Dendritic cell treated with granulocyte-macrophage colony-stimulating factor and Interleukin-4, amounts not matched to agents 40 ng/mL and 50 ng/mL, for 4 days (primary cell): Measurements from ENCODE around the gene SEMA4D.
"Not testable (repeated sequence)": the region's sequence is repeated elsewhere in the genome, so short reads cannot be mapped to it uniquely, and the experiment has no call there.

Experiments
- H3K27ac Mint-ChIP-seq: one replicate; pipeline ENCODE4 v1.8.0; 2022; ENCODE audit warnings: mild to moderate bottlenecking, mixed read lengths
- H3K27me3 Mint-ChIP-seq: one replicate; pipeline ENCODE4 v1.8.0; 2022; ENCODE audit warnings: mild to moderate bottlenecking, mixed read lengths
- H3K36me3 Mint-ChIP-seq: one replicate; pipeline ENCODE4 v1.8.0; 2022; ENCODE audit warnings: low read depth, mixed read lengths
- H3K4me1 Mint-ChIP-seq: one replicate; pipeline ENCODE4 v1.8.0; 2022; ENCODE audit warnings: low read depth, mixed read lengths
- H3K4me3 Mint-ChIP-seq: one replicate; pipeline ENCODE4 v1.8.0; 2022; ENCODE audit warnings: mild to moderate bottlenecking, moderate library complexity, mixed read lengths
- H3K9me3 Mint-ChIP-seq: one replicate; pipeline ENCODE4 v1.8.0; 2022; ENCODE audit warnings: mixed read lengths
- intact Hi-C: fragments of 100-400 bp; cut with micrococcal nuclease; formaldehyde crosslinking; loops from one replicate; pipeline ENCODE4 v1.15.0; 2022

Gene SEMA4D

GRCh38 chr9:89489548-89490530 lies 8.1 kb downstream of the SEMA4D start:
- Mint-ChIP-seq H3K36me3 (peaks cover 9% of the 10 kb centered on the region), H3K27ac (no peak overlapping the region), H3K4me1 (peaks cover 69% of the 10 kb centered on the region), H3K27me3 (no peaks in the 10 kb centered on the region), H3K9me3 (no peaks in the 10 kb centered on the region), H3K4me3 (no peak overlapping the region)
- intact Hi-C loops: loop anchor here (10.0 kb wide), 1 partner anchor 45 kb away; no protein-coding TSS in a partner anchor

- peaks cover 17% of the 10 kb centered on the region for H3K36me3 Mint-ChIP-seq
- H3K27ac Mint-ChIP-seq: no peak overlapping the region
- intact Hi-C loops: no loop called here
- H3K27me3 Mint-ChIP-seq: no peaks in the 10 kb centered on the region
- H3K4me1 Mint-ChIP-seq: peaks cover 69% of the 10 kb centered on the region
- H3K9me3 Mint-ChIP-seq: no peaks in the 10 kb centered on the region
- H3K4me3 Mint-ChIP-seq: no peak overlapping the region
Measured at GRCh38 chr9:89488936-89489335, 9.0 kb downstream of the SEMA4D start.

DNA sequence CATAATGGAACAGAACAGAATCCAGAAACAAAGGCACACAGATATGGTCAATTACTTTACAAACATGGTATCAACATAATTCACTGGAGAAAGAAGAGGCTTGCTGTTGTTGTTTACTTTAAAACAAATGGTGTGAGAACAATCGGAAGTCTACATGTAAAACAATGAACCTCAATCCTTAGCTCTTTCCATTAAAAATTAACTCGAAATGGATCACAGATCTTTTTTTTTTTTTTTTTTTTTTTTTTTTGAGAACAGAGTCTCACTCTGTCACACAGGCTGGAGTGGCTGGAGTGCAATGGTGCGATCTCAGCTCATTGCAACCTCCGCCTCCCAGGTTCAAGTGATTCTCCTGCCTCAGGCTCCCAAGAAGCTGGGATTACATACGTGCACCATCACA lies 9.8 kb downstream of the SEMA4D start:
- Mint-ChIP-seq H3K27ac (no peak overlapping the region), H3K4me1 (peaks cover 69% of the 10 kb centered on the region), H3K36me3 (peaks cover 17% of the 10 kb centered on the region)

DNA sequence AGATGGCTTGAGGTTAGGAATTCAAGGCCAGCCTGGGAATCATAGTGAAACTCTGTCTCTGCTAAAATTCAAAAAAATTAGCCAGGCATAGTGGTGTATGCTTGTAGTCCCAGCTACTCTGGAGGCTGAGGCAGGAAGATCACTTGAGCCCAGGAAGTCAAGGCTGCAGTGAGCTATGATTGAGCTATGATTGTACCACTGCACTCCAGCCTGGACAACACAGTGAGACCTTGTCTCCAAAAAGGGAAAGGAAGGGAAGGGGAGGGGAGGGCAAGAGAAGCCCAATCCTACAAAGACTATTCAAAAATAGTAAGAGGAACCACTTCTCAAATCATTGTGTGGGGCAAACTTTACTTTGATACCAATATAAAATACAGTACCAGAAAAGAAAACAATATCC lies 11.2 kb downstream of the SEMA4D start:
- H3K27ac Mint-ChIP-seq: no peak overlapping the region
- H3K9me3 Mint-ChIP-seq: no peaks in the 10 kb centered on the region
- peaks cover 69% of the 10 kb centered on the region for H3K4me1 Mint-ChIP-seq
- intact Hi-C loops: no loop called here
- no peaks in the 10 kb centered on the region for H3K27me3 Mint-ChIP-seq
- H3K4me3 Mint-ChIP-seq: no peak overlapping the region
- H3K36me3 Mint-ChIP-seq: peaks cover 20% of the 10 kb centered on the region

More for the DNA sequence above, 9.8 kb downstream of the SEMA4D start:
- Mint-ChIP-seq H3K27me3 (no peaks in the 10 kb centered on the region), H3K4me3 (no peak overlapping the region), H3K9me3 (no peaks in the 10 kb centered on the region)
- intact Hi-C loops: no loop called here

DNA sequence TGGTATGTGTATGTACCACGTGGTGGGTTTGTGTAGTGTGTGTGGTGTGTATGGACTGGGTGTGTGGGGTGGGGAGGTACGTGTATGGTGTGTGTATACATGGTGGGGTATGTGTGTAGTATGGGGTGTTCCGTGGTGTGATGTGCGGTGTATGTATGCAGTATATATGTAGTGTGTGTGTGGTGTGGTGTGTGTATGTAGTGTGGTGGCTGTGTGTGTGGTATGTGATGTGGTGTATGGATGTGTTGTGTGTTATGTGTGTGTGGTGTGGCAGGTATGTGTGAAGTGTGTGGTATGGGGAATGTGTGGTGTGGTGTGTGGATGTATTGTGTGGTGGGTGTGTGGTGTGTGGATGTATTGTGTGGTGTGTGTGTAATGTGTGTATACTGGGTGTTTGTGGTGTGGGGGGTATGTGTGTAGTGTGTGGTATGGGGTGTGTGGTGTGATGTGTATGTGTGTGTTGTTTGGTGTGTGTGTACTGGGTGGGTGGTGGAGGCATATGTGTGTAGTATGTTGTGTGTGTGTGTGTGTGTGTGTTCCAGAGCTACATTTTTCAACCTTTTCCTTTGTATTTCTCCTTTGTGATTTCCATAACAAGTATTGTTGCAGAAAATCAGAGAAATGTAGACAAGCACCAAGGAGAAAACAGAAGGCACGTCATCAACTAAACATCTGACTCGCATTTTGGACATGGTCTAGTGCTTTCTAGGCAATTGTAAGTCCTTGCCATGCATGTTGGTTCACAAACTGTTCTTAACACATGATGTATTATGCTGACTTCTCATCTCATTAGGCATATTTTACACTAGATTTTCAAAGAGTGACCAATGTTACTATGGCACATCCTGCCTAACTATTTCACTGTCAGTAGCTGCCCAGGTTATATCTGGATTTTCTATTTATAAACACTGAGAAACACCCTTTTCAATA lies 13.2 kb downstream of the SEMA4D start:
- Mint-ChIP-seq H3K27me3 (no peaks in the 10 kb centered on the region), H3K27ac (peak overlapping the region; percentile 26), H3K36me3 (peaks cover 30% of the 10 kb centered on the region), H3K4me1 (peaks cover 65% of the 10 kb centered on the region), H3K9me3 (no peaks in the 10 kb centered on the region), H3K4me3 (peak overlapping the region; percentile 58)
- intact Hi-C loops: no loop called here

- H3K27ac Mint-ChIP-seq: peak overlapping the region; percentile 26
- H3K4me3 Mint-ChIP-seq: peak overlapping the region; percentile 58
- H3K4me1 Mint-ChIP-seq: peaks cover 71% of the 10 kb centered on the region
- H3K9me3 Mint-ChIP-seq: peaks cover 7% of the 10 kb centered on the region
- H3K36me3 Mint-ChIP-seq: peaks cover 39% of the 10 kb centered on the region
- intact Hi-C loops: no loop called here
- H3K27me3 Mint-ChIP-seq: no peaks in the 10 kb centered on the region
Measured at GRCh38 chr9:89483592-89484474, 14.1 kb downstream of the SEMA4D start.

DNA sequence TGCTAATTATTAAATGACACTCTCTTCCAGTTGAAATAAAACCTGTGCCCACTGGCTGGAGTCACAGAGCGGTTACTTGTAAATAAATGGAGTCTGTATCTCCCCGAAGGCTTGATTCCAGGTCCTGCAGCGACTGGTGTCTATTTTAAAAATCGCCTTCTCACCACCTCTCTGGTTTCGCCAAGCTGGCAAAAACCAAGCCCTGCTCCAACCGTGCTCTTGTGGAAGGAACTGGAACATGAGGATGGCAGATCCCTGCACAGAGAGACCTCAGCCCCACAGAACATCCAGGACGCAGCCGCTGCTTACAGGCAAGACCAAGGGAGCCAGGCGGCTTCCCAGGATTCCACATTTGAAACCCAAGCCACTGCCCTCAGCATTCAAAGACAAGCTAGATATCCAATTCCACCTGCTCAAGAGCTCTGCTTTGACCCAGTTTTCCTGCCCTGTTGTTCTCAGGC lies 15.0 kb downstream of the SEMA4D start:
- no peak overlapping the region for H3K27ac Mint-ChIP-seq
- no peaks in the 10 kb centered on the region for H3K27me3 Mint-ChIP-seq
- intact Hi-C loops: no loop called here
- peaks cover 77% of the 10 kb centered on the region for H3K4me1 Mint-ChIP-seq
- H3K36me3 Mint-ChIP-seq: peaks cover 48% of the 10 kb centered on the region
- H3K4me3 Mint-ChIP-seq: no peak overlapping the region
- H3K9me3 Mint-ChIP-seq: peaks cover 9% of the 10 kb centered on the region

DNA sequence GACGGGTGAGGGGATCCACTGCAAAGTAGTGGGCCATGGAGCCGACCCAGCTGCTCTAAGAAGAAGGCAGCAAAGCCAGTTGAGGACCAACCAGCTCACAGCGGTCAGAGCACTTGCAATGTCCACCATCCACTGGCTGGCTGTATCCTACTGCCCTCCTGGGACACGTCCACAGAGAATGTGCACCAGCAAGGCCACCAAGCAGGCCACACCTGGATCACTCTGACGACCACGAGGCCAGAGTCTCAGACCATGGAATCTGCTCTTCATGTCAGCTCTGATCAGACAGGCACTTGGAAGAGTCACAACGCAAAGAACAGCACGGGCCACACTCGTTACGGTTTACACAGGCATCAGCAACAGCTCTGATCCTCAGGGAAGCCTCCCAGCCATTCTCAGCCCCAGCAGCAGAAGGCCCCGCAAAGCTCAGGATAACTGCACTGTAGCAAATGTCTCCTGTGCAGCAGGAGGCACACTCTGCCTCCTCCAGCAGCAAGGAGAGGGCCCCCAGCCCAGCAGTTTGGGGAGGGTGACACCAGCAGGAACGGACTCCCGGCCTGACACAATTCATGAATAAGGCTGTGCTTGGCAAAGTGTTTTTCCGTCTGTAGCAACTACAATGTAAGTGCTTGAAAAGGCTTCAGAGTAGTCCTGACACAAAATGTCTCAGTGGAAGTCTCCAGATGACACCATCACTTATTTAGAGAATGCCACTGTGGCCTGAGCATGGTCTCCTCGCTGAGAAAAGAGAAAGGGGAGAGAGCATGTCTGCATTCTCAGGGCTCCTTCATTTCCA lies 15.7 kb downstream of the SEMA4D start:
- Mint-ChIP-seq H3K9me3 (peaks cover 9% of the 10 kb centered on the region), H3K36me3 (peaks cover 49% of the 10 kb centered on the region), H3K27ac (peak overlapping the region; percentile 5), H3K4me3 (no peak overlapping the region), H3K27me3 (no peaks in the 10 kb centered on the region), H3K4me1 (peaks cover 77% of the 10 kb centered on the region)
- intact Hi-C loops: no loop called here

DNA sequence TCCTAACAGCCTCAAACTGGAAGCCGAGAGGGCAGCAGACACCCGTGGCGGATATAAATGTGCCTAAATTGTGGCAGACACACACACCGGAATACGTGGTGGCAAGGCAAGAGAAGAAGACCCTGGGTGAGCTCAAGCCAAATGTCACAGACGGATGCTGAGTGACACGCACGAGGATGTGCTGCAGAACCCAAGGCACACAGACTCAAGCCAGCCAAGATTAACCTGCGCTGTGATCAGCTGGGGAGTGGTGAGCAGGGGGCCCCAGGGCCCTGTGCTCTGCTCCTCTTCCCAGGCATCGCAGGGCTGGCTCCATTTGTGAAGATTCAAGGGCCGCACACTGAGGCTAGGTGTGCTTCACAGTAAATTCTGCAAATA lies 16.4 kb downstream of the SEMA4D start:
- peaks cover 49% of the 10 kb centered on the region for H3K36me3 Mint-ChIP-seq
- no peak overlapping the region for H3K27ac Mint-ChIP-seq
- no peaks in the 10 kb centered on the region for H3K27me3 Mint-ChIP-seq
- H3K4me1 Mint-ChIP-seq: peaks cover 77% of the 10 kb centered on the region
- intact Hi-C loops: no loop called here
- no peak overlapping the region for H3K4me3 Mint-ChIP-seq
- peaks cover 9% of the 10 kb centered on the region for H3K9me3 Mint-ChIP-seq

DNA sequence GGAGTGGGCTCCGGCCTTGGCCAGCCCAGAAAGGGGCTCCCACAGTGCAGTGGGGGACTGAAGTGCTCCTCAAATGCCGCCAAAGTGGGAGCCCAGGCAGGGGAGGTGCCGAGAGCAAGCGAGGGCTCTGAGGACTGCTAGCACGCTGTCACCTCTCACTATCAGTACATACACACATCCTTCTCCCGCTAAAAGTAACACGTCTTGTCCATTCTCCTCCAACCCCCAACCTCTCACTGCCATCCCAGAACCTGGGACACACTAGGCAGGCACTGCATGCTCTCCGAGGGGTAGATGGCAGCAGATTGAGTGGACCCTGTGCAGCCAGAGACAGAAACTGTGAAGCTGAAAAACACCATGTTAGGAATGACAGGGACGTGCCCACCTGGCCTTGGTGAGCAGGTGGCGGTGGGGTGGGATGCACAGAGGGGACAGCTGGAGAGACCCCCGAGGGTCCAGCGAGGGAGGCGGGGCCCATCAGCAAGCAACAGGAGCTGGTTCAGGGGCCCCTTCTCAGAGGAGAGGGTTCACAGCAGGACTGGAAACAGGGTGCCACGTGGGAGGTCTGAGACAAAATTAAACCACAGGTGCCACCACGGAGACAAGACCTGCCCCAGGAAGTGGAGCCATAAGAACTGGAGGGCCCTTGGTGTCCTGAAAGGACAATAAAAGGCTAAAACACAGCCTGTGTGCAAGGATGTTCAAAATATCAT lies 16.9 kb downstream of the SEMA4D start:
- no peak overlapping the region for H3K27ac Mint-ChIP-seq
- H3K27me3 Mint-ChIP-seq: no peaks in the 10 kb centered on the region
- H3K4me3 Mint-ChIP-seq: no peak overlapping the region
- intact Hi-C loops: no loop called here
- peaks cover 77% of the 10 kb centered on the region for H3K4me1 Mint-ChIP-seq
- peaks cover 9% of the 10 kb centered on the region for H3K9me3 Mint-ChIP-seq
- H3K36me3 Mint-ChIP-seq: peaks cover 49% of the 10 kb centered on the region

GRCh38 chr9:89480372-89480771 lies 17.5 kb downstream of the SEMA4D start:
- H3K9me3 Mint-ChIP-seq, H3K27ac Mint-ChIP-seq, H3K4me3 Mint-ChIP-seq, intact Hi-C loops, H3K27me3 Mint-ChIP-seq: not testable (repeated sequence)
- H3K36me3 Mint-ChIP-seq: peaks cover 52% of the 10 kb centered on the region
- peaks cover 80% of the 10 kb centered on the region for H3K4me1 Mint-ChIP-seq

DNA sequence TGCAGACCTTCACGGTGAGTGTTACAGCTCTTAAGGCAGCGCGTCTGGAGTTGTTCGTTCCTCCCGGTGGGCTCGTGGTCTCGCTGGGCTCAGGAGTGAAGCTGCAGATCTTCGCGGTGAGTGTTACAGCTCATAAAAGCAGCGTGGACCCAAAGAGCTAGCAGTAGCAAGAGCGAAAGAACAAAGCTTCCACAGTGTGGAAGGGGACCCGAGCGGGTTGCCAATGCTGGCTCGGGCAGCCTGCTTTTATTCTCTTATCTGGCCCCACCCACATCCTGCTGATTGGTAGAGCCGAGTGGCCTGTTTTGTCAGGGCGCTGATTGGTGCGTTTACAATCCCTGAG lies 18.3 kb downstream of the SEMA4D start:
- peaks cover 54% of the 10 kb centered on the region for H3K36me3 Mint-ChIP-seq
- H3K4me3 Mint-ChIP-seq, intact Hi-C loops, H3K9me3 Mint-ChIP-seq, H3K27me3 Mint-ChIP-seq: not testable (repeated sequence)
- H3K27ac Mint-ChIP-seq: peak overlapping the region; percentile 54
- H3K4me1 Mint-ChIP-seq: peaks cover 79% of the 10 kb centered on the region
